ENCODE results near the gene TRIM74.
"Not testable (repeated sequence)": the region's sequence is repeated elsewhere in the genome, so short reads cannot be mapped to it uniquely, and the experiment has no call there.

Gene TRIM74

GRCh38 chr7:72914756-72915525, 54.3 kb downstream of the TRIM74 start:
- peaks cover 7 to 26% of the 10 kb centered on the region in 2 experiments; a peak in 2 of 3 replicates for H3K36me3 ChIP-seq (ENCODE audit: control insufficient read depth in 2 of 2, insufficient read depth in 1 of 2, low read length in 2 of 2)
- CTCF ChIA-PET, result interaction anchor here (0.8 to 1.9 kb wide), 8 partner anchors 9 to 106 kb away, joined by 3 to 10 read pairs (median 4); partner anchors contain the start of gene TYW1B
- H3K27ac ChIP-seq (ENCODE audit: extremely low read depth, low read depth, low read length); H3K4me1 ChIP-seq (ENCODE audit: control insufficient read depth, insufficient read depth, low read length); H3K4me3 ChIP-seq (ENCODE audit: low read depth, low read length); POLR2A ChIA-PET; H3K9me3 ChIP-seq (ENCODE audit: control insufficient read depth, insufficient read depth, low read depth, low read length): not testable (repeated sequence)
- TF ChIP-seq ZNF654 (tag by site-specific recombination; IDR thresholded peaks at IDR 0.05; ENCODE audit: low read depth) (peak; percentile 78), SCRT1 (tag by site-specific recombination; IDR thresholded peaks at IDR 0.05; ENCODE audit: borderline replicate concordance) (peak; percentile 94), SCRT2 (tag by site-specific recombination; IDR thresholded peaks at IDR 0.05) (peak; percentile 96)

GRCh38 chr7:72913750-72914149, 55.5 kb downstream of the TRIM74 start:
- H3K4me3 ChIP-seq (ENCODE audit: low read depth, low read length); POLR2A ChIA-PET; H3K9me3 ChIP-seq (ENCODE audit: control insufficient read depth, insufficient read depth, low read depth, low read length); H3K27ac ChIP-seq (ENCODE audit: extremely low read depth, low read depth, low read length); H3K4me1 ChIP-seq (ENCODE audit: control insufficient read depth, insufficient read depth, low read length): not testable (repeated sequence)
- CTCF ChIA-PET, result interaction anchor here (0.6 kb wide), 1 partner anchor 226 kb away, joined by 4 read pairs; no protein-coding TSS in a partner anchor
- H3K36me3 ChIP-seq (ENCODE audit: control insufficient read depth in 2 of 2, insufficient read depth in 1 of 2, low read length in 2 of 2), result peaks cover 3 to 26% of the 10 kb centered on the region in 2 experiments; a peak in 2 of 3 replicates

GRCh38 chr7:72911395-72911794, 57.9 kb downstream of the TRIM74 start:
- POLR2A ChIA-PET, result interaction anchor here (0.6 kb wide), 1 partner anchor 605 kb away, joined by 5 read pairs; no protein-coding TSS in a partner anchor
- CTCF ChIA-PET; H3K27ac ChIP-seq (ENCODE audit: extremely low read depth, low read depth, low read length); H3K9me3 ChIP-seq (ENCODE audit: control insufficient read depth, insufficient read depth, low read depth, low read length); H3K4me1 ChIP-seq (ENCODE audit: control insufficient read depth, insufficient read depth, low read length); H3K4me3 ChIP-seq (ENCODE audit: low read depth, low read length): not testable (repeated sequence)
- H3K36me3 ChIP-seq (ENCODE audit: control insufficient read depth in 2 of 2, insufficient read depth in 1 of 2, low read length in 2 of 2), result peaks cover 8 to 22% of the 10 kb centered on the region in 2 experiments; a peak in 2 of 3 replicates

All from HEK293 (cell line).